CD14-positive monocyte (primary cell): ENCODE data around the gene NELL1. TPM values are rescaled to one million over a fixed set of nuclear protein-coding genes. Genes with fewer than 3 reads are reported as not detected.

Experiments used
- DNase-seq, 3 donors: peaks; one replicate each; pipeline ENCODE4 v3.0.0-alpha.2; 2011 to 2022
- H2AFZ ChIP-seq: 2 replicates; pipeline ENCODE4 v1.6.0; 2012; ENCODE audit warnings: mild to moderate bottlenecking, low read depth, low read length, inconsistent platforms; ENCODE audit not compliant: insufficient read depth, poor library complexity, severe bottlenecking
- H3K27ac ChIP-seq, 2 donors: 1 replicate in 1 of 2; 2 replicates in 1 of 2; pipeline ENCODE4 v1.5.1; 2012 to 2013; ENCODE audit warnings: low read length in 2 of 2, control low read depth in 1 of 2, inconsistent platforms in 1 of 2, low read depth in 1 of 2, mild to moderate bottlenecking in 1 of 2
- H3K27me3 ChIP-seq, 2 donors: one replicate each; pipeline versions ENCODE4 v1.6.0 to v1.6.1; 2011 to 2013; ENCODE audit warnings: low read length in 2 of 2; ENCODE audit not compliant: control insufficient read depth in 2 of 2, insufficient read depth in 2 of 2
- H3K36me3 ChIP-seq, 2 donors: replicated peaks in 1 of 2; 1 replicate in 1 of 2; 2 replicates in 1 of 2; pipeline versions ENCODE4 v1.5.1 to v1.6.1; 2012 to 2013; ENCODE audit warnings: low read length in 2 of 2, control low read depth in 1 of 2, inconsistent platforms in 1 of 2, mild to moderate bottlenecking in 1 of 2; ENCODE audit not compliant: insufficient read depth in 2 of 2, control insufficient read depth in 1 of 2
- H3K4me1 ChIP-seq, 2 donors: 1 replicate in 1 of 2; 2 replicates in 1 of 2; pipeline versions ENCODE4 v1.5.1 to v1.6.1; 2012 to 2013; ENCODE audit warnings: low read length in 2 of 2, control low read depth in 1 of 2, inconsistent platforms in 1 of 2, mild to moderate bottlenecking in 1 of 2, moderate library complexity in 1 of 2; ENCODE audit not compliant: insufficient read depth in 2 of 2, control insufficient read depth in 1 of 2
- H3K4me2 ChIP-seq: replicated peaks from 2 replicates; pipeline ENCODE3; 2012; ENCODE audit warnings: low read length, moderate library complexity, mild to moderate bottlenecking; ENCODE audit not compliant: poor library complexity, severe bottlenecking; ENCODE audit errors: extremely low read depth
- H3K4me3 ChIP-seq, 3 experiments: fragments of 200-600 bp in 1 of 3; sonication (generic) in 1 of 3; replicated peaks in 1 of 3; 1 replicate in 2 of 3; 2 replicates in 1 of 3; pipeline ENCODE4 v1.5.1; 2011 to 2013; ENCODE audit warnings: low read length in 3 of 3, mild to moderate bottlenecking in 3 of 3, control low read depth in 2 of 3, low read depth in 2 of 3, inconsistent platforms in 1 of 3, moderate library complexity in 1 of 3
- H3K79me2 ChIP-seq: 2 replicates; pipeline ENCODE4 v1.6.0; 2012; ENCODE audit warnings: mild to moderate bottlenecking, control low read depth, inconsistent platforms, low read length, moderate library complexity; ENCODE audit not compliant: insufficient read depth
- H3K9ac ChIP-seq: 2 replicates; pipeline ENCODE4 v1.6.0; 2017; ENCODE audit warnings: low read length, mild to moderate bottlenecking; ENCODE audit not compliant: insufficient read depth, poor library complexity, severe bottlenecking
- H3K9me3 ChIP-seq, 2 donors: replicated peaks in 1 of 2; 1 replicate in 1 of 2; 2 replicates in 1 of 2; pipeline versions ENCODE4 v1.5.1 to v1.6.1; 2012 to 2013; ENCODE audit warnings: low read length in 2 of 2, control low read depth in 1 of 2; ENCODE audit not compliant: control insufficient read depth in 1 of 2, insufficient read depth in 1 of 2
- H4K20me1 ChIP-seq: 2 replicates; pipeline ENCODE4 v1.6.0; 2012; ENCODE audit warnings: mild to moderate bottlenecking, low read length, control low read depth, moderate library complexity; ENCODE audit not compliant: insufficient read depth
- H3K27ac Mint-ChIP-seq, 7 donors: one replicate each; pipeline ENCODE4 v1.8.0; 2020; ENCODE audit warnings: mild to moderate bottlenecking in 7 of 7, mixed read lengths in 7 of 7, moderate library complexity in 6 of 7, inconsistent platforms in 2 of 7
- H3K27me3 Mint-ChIP-seq, 3 donors: one replicate each; pipeline ENCODE4 v1.8.0; 2021 to 2022; ENCODE audit warnings: low read depth in 3 of 3, mild to moderate bottlenecking in 3 of 3, mixed read lengths in 3 of 3, moderate library complexity in 3 of 3, inconsistent platforms in 1 of 3
- H3K36me3 Mint-ChIP-seq, 2 donors: one replicate each; pipeline ENCODE4 v1.8.0; 2020; ENCODE audit warnings: mixed read lengths in 2 of 2, inconsistent platforms in 1 of 2, mild to moderate bottlenecking in 1 of 2
- H3K4me1 Mint-ChIP-seq: one replicate; pipeline ENCODE4 v1.8.0; 2020; ENCODE audit warnings: mild to moderate bottlenecking, mixed read lengths
- H3K4me3 Mint-ChIP-seq, 2 donors: one replicate each; pipeline ENCODE4 v1.8.0; 2020; ENCODE audit warnings: mild to moderate bottlenecking in 2 of 2, mixed read lengths in 2 of 2, moderate library complexity in 1 of 2
- H3K9me3 Mint-ChIP-seq, 7 donors: one replicate each; pipeline ENCODE4 v1.8.0; 2020 to 2022; ENCODE audit warnings: mixed read lengths in 7 of 7, mild to moderate bottlenecking in 6 of 7, moderate library complexity in 6 of 7, inconsistent platforms in 2 of 7
- CTCF ChIP-seq: fragments of 200-600 bp; IDR thresholded peaks from one replicate; pipeline ENCODE4 v1.8.0; 2022; ENCODE audit warnings: antibody characterized with exemption, mild to moderate bottlenecking
- WGBS: methylation state at CpG from one replicate; pipeline ENCODE4 v1.1.5; 2013; ENCODE audit warnings: missing lambda C conversion rate; ENCODE audit not compliant: insufficient coverage; 5-methylcytosine and 5-hydroxymethylcytosine counted together
- intact Hi-C, 2 donors: fragments of 100-400 bp; cut with micrococcal nuclease; formaldehyde crosslinking; loops; one replicate each; pipeline versions ENCODE4 v1.15.0 to v1.15.1; 2023
- polyA plus RNA-seq, 3 donors: library from polyadenylated mRNA; depleted of rRNA in 1 of 3; unstranded in 2 of 3; stranded (reverse) in 1 of 3; fragments of 300-500 nt in 2 of 3; fragments of >200 nt in 1 of 3; fragmentation: Illumina TruSeq in 2 of 3; gene quantifications; 1 replicate in 2 of 3; 2 replicates in 1 of 3; pipeline ENCODE4 v1.2.3, GENCODE V29; 2012 to 2021

NELL1 gene
- polyA plus RNA-seq, 3 donors: not detected

- Histone ChIP-seq H3K9me3 (peaks cover 0 to 3% of the 10 kb centered on the region in 2 donors), H4K20me1 (no peaks in the 10 kb centered on the region), H3K4me2 (no peak overlapping the region), H3K4me1 (no peaks in the 10 kb centered on the region), H3K4me3 (no peak overlapping the region), H3K27ac (no peak overlapping the region), H3K27me3 (no peaks in the 10 kb centered on the region), H3K9ac (no peak overlapping the region), H3K36me3 (no peaks in the 10 kb centered on the region), H3K79me2 (no peaks in the 10 kb centered on the region), H2AFZ (no peak overlapping the region)
- intact Hi-C loops: no loop called here
- no peak for TF ChIP-seq CTCF
- Mint-ChIP-seq H3K27ac (no peak overlapping the region), H3K9me3 (no peaks in the 10 kb centered on the region), H3K36me3 (no peaks in the 10 kb centered on the region), H3K27me3 (peaks cover 0 to 2% (median 0%) of the 10 kb centered on the region in 3 donors), H3K4me3 (no peak overlapping the region), H3K4me1 (no peaks in the 10 kb centered on the region)
- no peak for DNase-seq
These were observed 241.3 kb downstream of the NELL1 start for GRCh38 chr11:20910733-20911132.

GRCh38 chr11:20912065-20912821, 242.9 kb downstream of the NELL1 start:
- Histone ChIP-seq H3K4me1 (no peaks in the 10 kb centered on the region), H3K79me2 (no peaks in the 10 kb centered on the region), H3K36me3 (no peaks in the 10 kb centered on the region), H4K20me1 (no peaks in the 10 kb centered on the region), H3K27me3 (no peaks in the 10 kb centered on the region), H3K4me2 (no peak overlapping the region), H3K27ac (no peak overlapping the region), H2AFZ (no peak overlapping the region), H3K9me3 (peaks cover 0 to 3% of the 10 kb centered on the region in 2 donors), H3K9ac (no peak overlapping the region), H3K4me3 (no peak overlapping the region)
- no peaks in the 10 kb centered on the region for H3K4me1 Mint-ChIP-seq
- no peak overlapping the region for H3K27ac Mint-ChIP-seq
- H3K27me3 Mint-ChIP-seq: peaks cover 0 to 2% (median 0%) of the 10 kb centered on the region in 3 donors
- H3K4me3 Mint-ChIP-seq: no peak overlapping the region
- WGBS: 100% methylated on average over 1 of the region's 2 CpGs
- no peaks in the 10 kb centered on the region for H3K36me3 Mint-ChIP-seq
- no peak for TF ChIP-seq CTCF
- no peaks in the 10 kb centered on the region for H3K9me3 Mint-ChIP-seq
- intact Hi-C loops: no loop called here
- no peak for DNase-seq
